GM18951 (cell line): ENCODE data around the gene ENO2.
"Not testable (repeated sequence)": the region's sequence is repeated elsewhere in the genome, so short reads cannot be mapped to it uniquely, and the experiment has no call there.

Experiments
- POLR2A ChIP-seq: IDR thresholded peaks from 4 replicates; pipeline ENCODE4 v1.6.1; 2011; ENCODE audit warnings: mild to moderate bottlenecking; ENCODE audit not compliant: insufficient read length, insufficient read depth; ENCODE audit errors: extremely low read depth
- in situ Hi-C: fragments of 300-500 bp; cut with MboI; formaldehyde crosslinking; loops from one replicate; pipeline ENCODE4 v1.12.0; 2022; ENCODE audit warnings: low sequenced_read_pairs, mixed read lengths, inconsistent platforms; ENCODE audit not compliant: unreplicated experiment

The ENO2 gene

DNA sequence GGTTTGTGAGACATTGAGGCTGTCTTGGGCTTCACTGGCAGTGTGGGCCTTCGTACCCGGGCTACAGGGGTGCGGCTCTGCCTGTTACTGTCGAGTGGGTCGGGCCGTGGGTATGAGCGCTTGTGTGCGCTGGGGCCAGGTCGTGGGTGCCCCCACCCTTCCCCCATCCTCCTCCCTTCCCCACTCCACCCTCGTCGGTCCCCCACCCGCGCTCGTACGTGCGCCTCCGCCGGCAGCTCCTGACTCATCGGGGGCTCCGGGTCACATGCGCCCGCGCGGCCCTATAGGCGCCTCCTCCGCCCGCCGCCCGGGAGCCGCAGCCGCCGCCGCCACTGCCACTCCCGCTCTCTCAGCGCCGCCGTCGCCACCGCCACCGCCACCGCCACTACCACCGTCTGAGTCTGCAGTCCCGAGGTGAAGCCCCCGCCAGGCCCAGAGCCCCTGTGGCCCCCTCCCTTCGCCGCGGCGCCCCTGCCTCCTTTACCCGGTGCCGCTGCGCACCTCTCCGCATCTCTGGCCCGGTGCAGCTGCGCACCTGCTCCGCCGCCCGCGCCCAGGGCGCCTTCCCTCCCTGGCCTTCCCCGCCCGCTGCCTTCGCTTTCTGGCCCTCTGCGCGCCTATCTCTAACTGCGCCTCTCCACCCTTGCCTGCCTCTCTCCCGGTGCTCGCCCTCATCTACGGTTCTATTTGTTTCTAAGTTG lies at the start of gene ENO2:
Gene ENO2 (plus strand): TSS at position 335 of the 701 bp plus-strand sequence. CDS start 1,253 bp downstream, outside the sequence.
- in situ Hi-C loops: no loop called here

DNA sequence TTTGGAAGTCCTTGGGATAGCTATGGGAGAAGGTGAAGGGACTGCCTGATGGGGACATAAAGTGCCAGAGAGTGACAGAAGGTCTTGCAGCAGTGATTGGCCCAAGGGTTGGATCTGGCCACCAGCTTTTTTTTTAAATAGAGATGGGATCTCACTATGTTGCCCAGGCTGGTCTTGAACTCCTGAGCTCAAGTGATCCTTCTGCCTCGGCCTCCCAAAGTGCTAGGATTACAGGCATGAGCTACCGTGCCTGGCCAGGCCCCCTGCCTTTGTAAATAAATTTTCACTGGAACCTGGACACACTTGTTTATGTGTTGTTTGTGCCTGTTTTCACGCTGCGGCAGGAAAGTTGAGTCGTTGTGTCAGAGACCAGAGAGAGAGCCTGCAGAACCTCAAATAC lies 49.1 kb upstream of the ENO2 start:
- in situ Hi-C loops: not testable (repeated sequence)

More for the DNA sequence above, at the start of gene ENO2:
- TF ChIP-seq POLR2A: peak; percentile 55

GRCh38 chr12:6866163-6866919 lies 48.0 kb upstream of the ENO2 start:
- TF ChIP-seq POLR2A: no peak
- in situ Hi-C loops: no loop called here

- no peak for TF ChIP-seq POLR2A
- in situ Hi-C loops: no loop called here
These were observed 47.4 kb upstream of the ENO2 start for GRCh38 chr12:6866920-6867412.

DNA sequence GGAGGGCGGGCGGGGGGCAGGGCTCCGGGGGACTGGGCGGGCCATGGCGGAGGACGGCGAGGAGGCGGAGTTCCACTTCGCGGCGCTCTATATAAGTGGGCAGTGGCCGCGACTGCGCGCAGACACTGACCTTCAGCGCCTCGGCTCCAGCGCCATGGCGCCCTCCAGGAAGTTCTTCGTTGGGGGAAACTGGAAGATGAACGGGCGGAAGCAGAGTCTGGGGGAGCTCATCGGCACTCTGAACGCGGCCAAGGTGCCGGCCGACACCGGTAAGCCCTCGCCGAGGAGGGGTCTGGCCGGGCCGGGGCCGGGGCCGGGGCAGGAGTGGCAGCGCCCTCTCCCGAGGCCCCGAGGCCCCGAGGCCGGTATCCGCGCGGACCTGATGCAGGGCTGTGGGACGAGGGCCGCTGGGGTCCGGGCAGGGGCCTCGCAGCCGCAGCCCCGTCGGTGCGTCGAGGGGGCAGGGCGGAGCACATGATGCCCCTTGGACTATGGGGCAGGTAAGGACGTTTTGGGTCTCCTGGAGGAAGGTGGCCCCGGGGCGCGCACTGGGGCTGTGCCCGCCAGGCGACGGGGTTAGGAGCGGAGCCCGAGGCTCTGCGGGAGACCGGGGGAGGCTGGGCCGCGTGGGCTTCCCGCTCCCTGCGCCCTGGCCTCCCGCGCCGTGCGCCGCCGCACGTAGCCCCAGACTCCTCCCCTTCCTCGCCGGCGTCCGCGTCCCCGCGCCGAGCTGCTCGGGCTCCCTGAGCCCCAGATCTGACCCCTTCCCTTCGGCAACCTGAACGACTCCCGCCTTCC lies 46.8 kb upstream of the ENO2 start, which contains the start of gene TPI1:
Gene TPI1 (plus strand): TSS at position 119 of the 798 bp plus-strand sequence. CDS start 36 bp downstream, at position 155.
- peak; percentile 99 for TF ChIP-seq POLR2A
- in situ Hi-C loops: no loop called here

DNA sequence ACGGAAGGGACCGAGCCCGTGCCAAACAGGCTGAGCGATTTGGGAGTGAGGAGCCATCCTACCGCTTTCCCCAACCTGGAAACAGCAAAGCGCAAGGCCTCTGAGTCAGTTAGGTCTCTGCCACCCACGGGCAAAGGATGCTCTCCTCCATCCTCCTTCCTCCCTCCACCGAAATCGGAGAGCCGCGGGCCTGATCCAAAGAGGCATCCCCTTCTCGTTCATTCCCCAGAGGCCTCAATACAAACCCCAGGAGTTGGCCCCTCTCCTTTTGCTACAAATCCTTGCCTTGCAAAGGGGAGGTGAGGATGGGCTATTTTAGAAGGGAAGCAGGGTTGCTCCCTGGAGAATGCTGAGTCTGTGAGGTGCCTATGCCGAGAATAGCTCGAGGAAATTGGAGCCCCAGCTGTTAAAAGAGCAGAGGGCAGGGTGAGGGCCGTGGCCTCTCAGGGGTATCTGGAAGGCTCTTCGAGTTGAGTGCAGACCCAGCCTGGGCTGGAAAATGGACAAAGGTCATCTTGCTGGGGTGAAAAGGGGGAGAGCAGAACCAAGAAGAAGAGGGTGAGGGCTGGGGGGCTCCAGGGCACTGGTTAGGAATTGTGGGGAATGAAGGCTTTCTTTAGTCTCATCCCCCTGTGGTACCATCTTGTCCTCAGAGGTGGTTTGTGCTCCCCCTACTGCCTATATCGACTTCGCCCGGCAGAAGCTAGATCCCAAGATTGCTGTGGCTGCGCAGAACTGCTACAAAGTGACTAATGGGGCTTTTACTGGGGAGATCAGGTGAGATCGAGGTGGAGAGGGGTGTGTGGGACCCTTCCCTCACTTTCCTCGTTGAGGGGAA lies 46.0 kb upstream of the ENO2 start:
- TF ChIP-seq POLR2A: no peak
- in situ Hi-C loops: no loop called here

GRCh38 chr12:6869049-6870021 lies 45.0 kb upstream of the ENO2 start:
- in situ Hi-C loops: no loop called here
- no peak for TF ChIP-seq POLR2A

DNA sequence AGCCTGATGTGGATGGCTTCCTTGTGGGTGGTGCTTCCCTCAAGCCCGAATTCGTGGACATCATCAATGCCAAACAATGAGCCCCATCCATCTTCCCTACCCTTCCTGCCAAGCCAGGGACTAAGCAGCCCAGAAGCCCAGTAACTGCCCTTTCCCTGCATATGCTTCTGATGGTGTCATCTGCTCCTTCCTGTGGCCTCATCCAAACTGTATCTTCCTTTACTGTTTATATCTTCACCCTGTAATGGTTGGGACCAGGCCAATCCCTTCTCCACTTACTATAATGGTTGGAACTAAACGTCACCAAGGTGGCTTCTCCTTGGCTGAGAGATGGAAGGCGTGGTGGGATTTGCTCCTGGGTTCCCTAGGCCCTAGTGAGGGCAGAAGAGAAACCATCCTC lies 44.1 kb upstream of the ENO2 start:
- in situ Hi-C loops: not testable (repeated sequence)

DNA sequence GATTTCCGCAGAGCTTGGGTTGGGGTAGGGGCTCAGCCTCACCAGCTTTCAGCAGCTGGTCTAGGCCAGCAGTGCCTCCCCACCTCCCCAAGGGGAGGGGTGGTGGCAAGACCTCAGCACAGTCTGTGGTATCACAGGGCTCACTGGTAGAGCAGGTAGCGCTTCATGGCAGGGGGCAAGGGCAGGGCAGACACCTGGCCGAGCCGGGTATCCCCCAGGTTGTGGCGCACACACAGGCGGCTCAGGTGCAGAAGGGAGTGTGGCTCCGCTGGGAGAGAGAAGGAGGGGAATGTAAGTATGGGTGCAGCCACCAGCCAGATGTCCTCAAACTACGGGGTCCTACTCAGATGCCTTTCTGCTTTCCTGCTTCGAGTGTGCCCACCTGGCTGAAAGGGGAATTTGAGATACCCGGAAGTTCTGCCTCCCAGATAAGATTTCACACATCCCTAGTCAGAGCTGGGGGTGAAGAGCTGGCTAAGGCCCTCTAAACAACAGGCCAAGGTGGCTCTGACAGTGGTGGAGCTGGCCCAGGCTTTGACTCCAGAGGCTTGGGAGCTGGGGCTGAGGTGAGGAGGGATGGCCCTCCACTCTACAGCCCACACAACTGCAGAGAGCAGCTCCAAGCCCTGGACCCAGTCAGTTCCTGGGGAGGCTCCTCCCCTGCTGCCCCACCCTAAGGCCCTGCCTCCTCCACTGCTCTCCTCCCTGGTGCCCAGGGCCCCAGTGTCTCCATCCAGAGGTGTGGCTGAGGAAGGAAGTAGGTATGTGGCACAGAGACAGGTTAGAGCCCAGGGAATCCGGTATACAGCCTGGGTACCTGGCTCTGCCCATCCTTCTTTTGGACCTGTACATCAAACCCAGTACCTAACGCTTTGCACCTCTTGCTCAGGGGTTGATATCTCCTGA lies 43.1 kb upstream of the ENO2 start:
- in situ Hi-C loops: no loop called here
- TF ChIP-seq POLR2A: peak; percentile 28

DNA sequence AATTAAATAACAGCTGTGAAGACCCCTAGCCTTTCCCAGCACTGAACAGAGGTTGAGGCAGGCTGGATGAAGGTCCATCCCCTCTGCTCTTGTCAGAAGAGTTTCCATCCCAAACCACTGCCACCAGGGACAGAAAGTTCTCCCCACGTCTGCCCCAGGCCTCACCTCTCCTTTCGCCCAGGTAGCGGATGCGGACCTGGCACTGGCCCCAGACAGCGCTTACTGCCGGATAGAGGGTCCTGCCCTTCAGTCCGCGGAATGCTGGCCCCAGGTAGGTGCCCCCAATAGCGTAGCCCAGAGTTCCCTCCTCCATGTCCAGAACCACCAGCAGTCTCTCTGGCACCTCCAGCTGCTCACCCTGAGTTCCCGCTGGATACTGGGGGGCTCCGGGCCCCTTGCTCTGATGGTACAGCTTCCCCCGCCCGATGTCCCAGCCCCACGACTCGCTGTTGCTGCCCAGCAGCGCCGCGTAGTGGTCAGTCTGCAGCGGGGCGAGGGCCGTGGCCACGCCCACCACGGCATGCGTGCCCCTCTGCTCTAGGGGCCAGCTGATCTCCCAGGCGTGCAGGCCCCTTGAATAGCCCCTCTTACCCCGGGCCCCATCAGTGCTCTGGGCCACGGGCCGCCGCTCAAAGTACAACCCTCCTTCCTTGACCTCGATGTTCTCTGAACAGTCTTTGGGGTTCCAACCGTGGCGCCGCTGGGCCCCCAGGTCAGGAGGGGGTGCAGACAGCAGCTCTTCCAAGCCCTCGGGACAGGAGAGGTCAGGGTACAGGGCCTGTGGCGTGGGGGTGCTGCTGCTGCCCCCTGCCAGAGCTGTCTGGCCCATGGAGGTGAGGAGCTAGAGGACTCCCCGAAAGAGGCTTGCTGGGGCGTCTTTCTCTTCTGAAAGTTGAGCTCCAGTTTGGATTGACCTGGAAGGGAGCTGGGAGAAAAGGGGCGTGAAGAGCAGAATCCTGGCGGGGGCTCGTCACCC lies 42.0 kb upstream of the ENO2 start:
- in situ Hi-C loops: no loop called here
- peak; percentile 49 for TF ChIP-seq POLR2A
